Ectodermal cell (in vitro differentiated cells): ENCODE measurements around the gene MTHFD2L.
A peak's percentile ranks its signal among the peaks of the same experiment; 100 is the strongest.
"Not testable (repeated sequence)": the region's sequence is repeated elsewhere in the genome, so short reads cannot be mapped to it uniquely, and the experiment has no call there.

ENCODE experiments used
- H3K27ac ChIP-seq: 2 replicates; pipeline ENCODE4 v1.7.0; 2013; ENCODE audit warnings: mild to moderate bottlenecking, low read depth, low read length; ENCODE audit not compliant: insufficient read depth, poor library complexity, severe bottlenecking
- H3K27me3 ChIP-seq: 2 replicates; pipeline ENCODE4 v1.7.0; 2013; ENCODE audit warnings: mild to moderate bottlenecking, low read length; ENCODE audit not compliant: insufficient read depth, control insufficient read depth, poor library complexity, severe bottlenecking
- H3K36me3 ChIP-seq: one replicate; pipeline ENCODE4 v1.7.0; 2013; ENCODE audit warnings: low read length; ENCODE audit not compliant: control insufficient read depth, insufficient read depth
- H3K4me1 ChIP-seq: one replicate; pipeline ENCODE4 v1.7.0; 2013; ENCODE audit warnings: low read length; ENCODE audit not compliant: control insufficient read depth, insufficient read depth
- H3K4me3 ChIP-seq: 2 replicates; pipeline ENCODE4 v1.7.0; 2013; ENCODE audit warnings: low read depth, low read length, control low read depth; ENCODE audit not compliant: insufficient read depth
- H3K9me3 ChIP-seq: 2 replicates; pipeline ENCODE4 v1.7.0; 2013; ENCODE audit warnings: mild to moderate bottlenecking, low read length, moderate library complexity; ENCODE audit not compliant: control insufficient read depth
- WGBS, 2 experiments: methylation state at CpG; one replicate each; pipeline ENCODE4 v1.1.7; 2013; ENCODE audit warnings: missing lambda C conversion rate in 2 of 2; 5-methylcytosine and 5-hydroxymethylcytosine counted together

Gene MTHFD2L

DNA sequence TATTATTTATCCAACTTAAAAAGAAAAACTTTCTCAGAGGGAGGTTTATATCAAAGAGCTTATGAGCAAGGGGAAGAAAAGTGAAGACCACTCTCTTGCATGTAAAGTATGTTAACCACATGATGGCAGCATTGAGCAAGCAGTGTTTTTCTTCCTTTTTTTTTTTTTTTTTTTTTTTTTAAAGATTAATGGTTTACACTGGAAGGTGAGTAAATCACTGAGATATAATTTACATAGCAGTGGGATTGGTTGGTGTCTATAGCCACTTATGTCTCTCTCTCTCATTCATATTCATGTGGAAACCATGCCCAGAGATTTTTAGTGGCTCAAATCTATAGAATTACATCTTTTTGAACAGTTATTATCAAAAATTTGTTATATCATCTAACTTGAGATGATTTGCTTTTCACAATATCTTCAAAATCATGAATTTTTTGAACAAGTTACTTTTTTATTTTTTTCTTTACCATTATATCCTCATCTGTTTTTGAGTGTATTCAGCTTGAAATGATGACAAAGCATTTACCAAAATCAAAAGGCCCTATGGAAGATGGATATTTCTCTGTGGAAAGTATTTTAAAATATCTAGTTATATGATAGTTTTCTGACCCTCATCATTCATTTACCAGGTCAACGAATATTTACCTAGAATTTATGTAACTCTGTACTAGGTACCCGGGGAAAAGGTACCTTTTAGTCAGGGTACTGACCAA is 31.6 kb downstream of the MTHFD2L start:
- H3K27ac ChIP-seq: no peak overlapping the region
- no peaks in the 10 kb centered on the region for H3K9me3 ChIP-seq
- WGBS, 2 experiments: 100% methylated on average over 1 of the region's 2 CpGs
- no peaks in the 10 kb centered on the region for H3K27me3 ChIP-seq
- no peaks in the 10 kb centered on the region for H3K4me1 ChIP-seq
- no peak overlapping the region for H3K4me3 ChIP-seq
- H3K36me3 ChIP-seq: no peaks in the 10 kb centered on the region

DNA sequence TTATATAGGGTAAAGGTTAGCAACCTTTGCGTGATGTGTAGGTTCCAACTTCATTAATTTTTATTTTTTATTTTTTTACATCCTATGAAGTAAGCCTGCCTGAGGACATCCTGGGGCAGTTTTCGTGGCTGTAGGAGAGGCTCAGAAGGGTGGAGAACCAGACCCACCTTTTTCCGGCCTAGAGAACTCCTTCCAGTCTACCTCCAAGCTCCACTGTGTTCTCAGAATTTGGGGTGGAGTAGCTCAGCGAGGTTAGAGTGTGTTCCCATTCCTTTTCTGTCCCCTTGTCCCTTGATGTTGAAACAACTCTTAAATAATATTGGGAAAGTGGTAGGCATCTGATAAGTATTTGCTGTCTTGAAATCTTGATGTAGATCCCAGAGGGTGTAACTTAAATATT is 32.4 kb downstream of the MTHFD2L start:
- Histone ChIP-seq H3K36me3 (no peaks in the 10 kb centered on the region), H3K9me3 (no peaks in the 10 kb centered on the region), H3K27ac (no peak overlapping the region), H3K4me1 (no peaks in the 10 kb centered on the region), H3K27me3 (no peaks in the 10 kb centered on the region), H3K4me3 (no peak overlapping the region)
- 93 to 100% methylated on average over 3 of the region's 4 CpGs for WGBS, 2 experiments

DNA sequence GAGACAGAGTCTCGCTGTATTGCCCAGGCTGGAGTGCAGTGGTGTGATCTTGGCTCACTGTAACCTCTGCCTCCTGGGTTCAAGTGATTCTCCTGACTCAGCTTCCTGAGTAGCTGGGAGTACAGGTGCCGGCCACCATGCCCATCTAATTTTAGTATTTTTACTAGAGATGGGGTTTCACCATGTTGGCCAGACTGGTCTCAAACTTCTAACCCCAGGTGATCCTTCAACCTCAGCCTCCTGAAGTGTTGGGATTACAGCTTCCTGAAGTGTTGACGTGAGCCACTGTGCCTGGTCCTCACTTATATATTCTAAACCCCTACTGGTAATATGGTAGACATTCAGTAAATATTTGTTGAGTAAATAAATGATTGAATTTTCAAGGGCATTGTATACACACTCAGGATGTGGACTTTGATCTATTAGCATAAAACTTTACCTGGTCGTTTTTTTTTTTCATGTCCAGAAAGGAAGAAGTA is 33.0 kb downstream of the MTHFD2L start:
- no peak overlapping the region for H3K4me3 ChIP-seq
- 69 to 97% methylated on average over 2 to 4 of the region's 4 CpGs for WGBS, 2 experiments
- no peaks in the 10 kb centered on the region for H3K9me3 ChIP-seq
- no peaks in the 10 kb centered on the region for H3K27me3 ChIP-seq
- H3K27ac ChIP-seq: no peak overlapping the region
- no peaks in the 10 kb centered on the region for H3K36me3 ChIP-seq
- H3K4me1 ChIP-seq: no peaks in the 10 kb centered on the region

DNA sequence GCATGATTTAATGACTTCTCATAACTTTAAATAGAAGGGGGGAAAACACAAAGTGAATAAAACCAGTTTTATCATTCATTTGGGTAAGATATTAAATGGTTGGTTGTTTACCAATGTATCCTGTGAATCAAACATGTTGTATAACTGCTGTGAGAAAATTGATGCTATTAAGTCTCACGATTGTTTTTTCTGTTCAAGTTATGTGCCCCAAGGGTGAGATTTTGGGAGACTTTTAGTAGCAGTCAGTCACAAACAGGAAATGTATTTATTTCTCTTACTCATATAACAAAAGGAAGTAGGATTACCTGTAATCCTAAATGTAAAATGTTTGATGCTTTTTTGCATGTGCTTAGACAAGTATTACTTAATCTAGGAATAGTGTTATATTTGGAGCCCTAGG is 39.2 kb downstream of the MTHFD2L start:
- Histone ChIP-seq H3K4me1 (no peaks in the 10 kb centered on the region), H3K27ac (no peak overlapping the region), H3K36me3 (no peaks in the 10 kb centered on the region), H3K9me3 (no peaks in the 10 kb centered on the region), H3K4me3 (no peak overlapping the region), H3K27me3 (no peaks in the 10 kb centered on the region)
- WGBS, 2 experiments: 82 to 96% methylated on average over 1 of the region's 1 CpG

DNA sequence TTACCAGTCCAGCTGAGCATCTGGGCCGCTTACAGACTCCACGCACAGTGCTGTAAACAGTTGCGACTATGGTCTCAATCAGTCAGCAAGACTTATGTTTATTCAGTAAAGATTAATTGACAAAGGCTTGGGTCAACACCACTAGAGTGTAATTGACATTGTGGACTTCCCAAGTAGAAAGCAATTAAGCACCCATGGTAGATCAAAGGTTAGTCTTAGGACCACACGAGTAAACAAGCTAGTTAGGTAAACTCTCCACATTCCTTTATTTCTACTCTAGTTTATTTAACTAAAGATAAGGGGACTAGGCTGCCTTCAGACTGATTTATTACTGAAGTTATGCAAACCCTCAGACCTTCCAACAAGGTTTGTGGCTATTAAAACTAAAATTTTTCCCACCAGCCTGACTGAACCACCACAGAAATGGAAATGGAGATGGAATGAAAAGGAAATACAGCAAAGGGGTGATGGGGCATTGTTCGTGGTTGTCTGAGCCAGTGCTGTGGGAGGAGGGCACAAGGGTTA is 44.2 kb downstream of the MTHFD2L start:
- Histone ChIP-seq H3K4me3 (no peak overlapping the region), H3K36me3 (no peaks in the 10 kb centered on the region), H3K4me1 (no peaks in the 10 kb centered on the region), H3K27me3 (no peaks in the 10 kb centered on the region), H3K9me3 (no peaks in the 10 kb centered on the region), H3K27ac (no peak overlapping the region)
- 72 to 78% methylated on average over 5 of the region's 5 CpGs for WGBS, 2 experiments

DNA sequence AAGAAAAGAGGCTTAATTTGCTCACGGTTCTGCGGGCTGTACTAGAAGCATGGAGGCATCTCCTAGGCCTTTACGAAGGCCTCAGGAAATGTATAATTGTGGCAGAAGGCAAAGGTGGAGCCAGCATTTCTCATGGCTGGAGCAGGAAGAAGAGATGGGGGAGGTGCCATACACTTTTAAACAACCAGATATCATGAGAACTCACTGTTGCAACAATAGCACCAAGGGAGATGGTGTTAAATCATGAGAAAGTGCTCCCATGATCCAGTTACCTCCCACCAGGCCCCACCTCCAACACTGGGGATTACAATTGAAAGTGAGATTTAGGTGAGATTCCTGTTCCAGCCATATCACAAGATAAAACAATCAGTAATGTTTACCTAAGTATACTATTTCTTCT is 45.5 kb downstream of the MTHFD2L start:
- 94 to 100% methylated on average over 3 of the region's 3 CpGs for WGBS, 2 experiments
- H3K9me3 ChIP-seq: no peaks in the 10 kb centered on the region
- no peak overlapping the region for H3K4me3 ChIP-seq
- no peaks in the 10 kb centered on the region for H3K4me1 ChIP-seq
- no peaks in the 10 kb centered on the region for H3K36me3 ChIP-seq
- H3K27ac ChIP-seq: no peak overlapping the region
- H3K27me3 ChIP-seq: no peaks in the 10 kb centered on the region

DNA sequence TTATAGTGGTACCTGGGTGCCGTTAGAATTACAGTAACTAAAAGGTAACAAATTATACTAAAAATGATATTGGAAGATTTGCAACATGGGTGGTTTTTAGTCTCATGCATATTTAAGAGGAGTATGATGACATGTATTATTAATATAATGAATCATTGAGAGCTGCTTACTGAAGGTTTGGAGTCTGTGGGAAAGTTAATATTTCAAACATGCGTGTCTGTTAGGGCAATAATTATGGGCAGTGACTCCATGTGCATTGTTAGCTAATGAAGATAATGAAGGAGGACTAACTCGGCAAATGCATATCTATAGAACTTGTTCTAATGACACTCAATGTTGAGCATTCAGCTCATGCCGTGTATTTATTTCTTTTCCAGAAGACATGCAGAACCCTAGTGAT is 47.1 kb downstream of the MTHFD2L start:
- H3K4me3 ChIP-seq: no peak overlapping the region
- no peaks in the 10 kb centered on the region for H3K36me3 ChIP-seq
- no peaks in the 10 kb centered on the region for H3K9me3 ChIP-seq
- H3K27ac ChIP-seq: no peak overlapping the region
- H3K27me3 ChIP-seq: no peaks in the 10 kb centered on the region
- H3K4me1 ChIP-seq: no peaks in the 10 kb centered on the region
- 97 to 98% methylated on average over 3 of the region's 4 CpGs for WGBS, 2 experiments

DNA sequence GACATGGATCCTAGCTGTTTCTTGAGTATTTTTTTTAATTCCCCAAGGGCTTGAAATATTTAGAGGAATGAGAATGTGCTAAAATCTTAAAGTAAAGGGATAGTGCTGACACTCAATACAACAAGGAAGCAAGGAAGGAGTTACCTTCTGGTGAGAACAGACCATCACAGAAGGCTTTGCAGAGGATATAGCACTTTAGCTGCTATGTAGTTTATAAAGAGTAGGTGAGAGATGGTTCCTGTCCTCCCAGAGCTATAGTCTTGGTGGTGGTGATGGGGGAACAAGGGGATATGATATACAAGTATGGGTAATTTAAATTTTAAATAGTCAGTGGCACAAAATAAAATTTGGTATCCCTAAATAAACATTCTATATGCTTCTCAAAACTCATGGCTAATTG is 47.6 kb downstream of the MTHFD2L start:
- H3K4me3 ChIP-seq: no peak overlapping the region
- no peaks in the 10 kb centered on the region for H3K9me3 ChIP-seq
- no peaks in the 10 kb centered on the region for H3K27me3 ChIP-seq
- no peak overlapping the region for H3K27ac ChIP-seq
- H3K4me1 ChIP-seq: no peaks in the 10 kb centered on the region
- H3K36me3 ChIP-seq: no peaks in the 10 kb centered on the region

DNA sequence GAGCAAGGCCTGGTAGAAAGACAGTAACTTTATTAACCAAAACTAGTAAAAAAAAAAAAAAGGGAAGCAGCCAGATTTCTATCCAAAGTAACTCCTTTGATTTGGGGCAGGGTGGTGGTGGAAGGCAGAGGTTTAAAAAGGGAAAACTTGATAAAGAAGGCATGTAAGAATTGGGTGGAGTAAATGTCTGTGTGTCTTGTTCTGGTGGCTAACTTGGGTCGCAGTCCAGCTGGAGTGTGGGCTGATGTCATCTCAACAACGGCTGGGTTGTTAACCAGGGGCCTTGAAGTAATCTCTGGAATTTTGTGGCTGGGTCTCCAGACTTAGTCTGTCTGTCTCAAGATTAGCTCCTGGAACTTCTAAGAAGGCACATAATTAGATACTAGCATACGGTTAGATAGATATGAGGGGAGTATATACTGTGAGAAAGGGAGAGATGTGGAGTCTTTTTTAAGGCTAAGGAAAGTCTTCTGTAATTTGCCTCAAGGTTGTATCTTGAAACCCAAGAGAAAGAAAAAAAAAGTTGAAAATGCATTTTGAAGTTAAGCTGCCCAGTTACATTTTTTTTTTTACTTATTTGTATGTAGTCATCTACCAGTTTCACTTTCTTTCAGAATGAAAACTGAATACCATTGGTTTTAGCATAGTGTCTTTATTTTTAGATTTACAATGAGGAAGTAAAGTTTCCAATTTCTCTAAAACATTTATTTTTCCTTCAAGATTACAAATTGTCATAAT is 48.3 kb downstream of the MTHFD2L start:
- 93 to 96% methylated on average over 3 of the region's 3 CpGs for whole genome bisulfite sequencing, 2 experiments
- H3K36me3 ChIP-seq: no peaks in the 10 kb centered on the region
- no peak overlapping the region for H3K27ac ChIP-seq
- no peaks in the 10 kb centered on the region for H3K27me3 ChIP-seq
- H3K4me3 ChIP-seq: no peak overlapping the region
- H3K4me1 ChIP-seq: no peaks in the 10 kb centered on the region
- no peaks in the 10 kb centered on the region for H3K9me3 ChIP-seq

DNA sequence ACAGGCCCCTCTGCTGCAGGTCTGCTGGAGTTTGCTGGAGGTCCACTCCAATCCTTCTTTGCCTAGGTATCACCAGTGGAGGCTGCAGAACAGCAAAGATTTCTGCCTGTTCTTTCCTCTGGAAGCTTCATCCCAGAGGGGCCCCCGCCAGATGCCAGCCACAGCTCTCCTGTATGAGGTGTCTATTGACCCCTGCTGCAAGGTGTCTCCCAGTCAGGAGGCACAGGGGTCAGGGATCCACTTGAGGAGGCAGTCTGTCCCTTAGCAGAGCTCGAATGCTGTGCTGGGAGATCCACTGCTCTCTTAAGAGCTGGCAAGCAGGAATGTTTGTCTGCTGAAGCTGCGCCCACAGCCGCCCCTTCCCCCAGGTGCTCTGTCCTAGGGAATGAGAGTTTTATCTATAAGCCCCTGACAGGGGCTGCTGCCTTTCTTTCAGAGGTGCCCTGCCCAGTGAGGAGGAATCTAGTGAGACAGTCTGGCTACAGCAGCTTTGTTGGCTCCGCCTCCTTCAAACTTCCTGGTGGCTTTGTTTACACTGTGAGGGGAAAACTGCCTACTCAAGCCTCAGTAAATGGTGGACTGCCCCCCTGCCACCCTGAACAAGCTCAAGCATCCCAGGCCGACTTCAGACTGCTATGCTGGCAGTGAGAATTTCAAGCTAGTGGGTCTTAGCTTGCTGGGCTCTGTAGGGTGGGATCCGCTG is 56.7 kb downstream of the MTHFD2L start:
- H3K27ac ChIP-seq: peak overlapping the region; percentile 2
- H3K4me1 ChIP-seq, H3K36me3 ChIP-seq, H3K9me3 ChIP-seq, H3K4me3 ChIP-seq, H3K27me3 ChIP-seq: not testable (repeated sequence)
- WGBS, 2 experiments: 75 to 76% methylated on average over 7 of the region's 7 CpGs
